HG02943 (cell line): ENCODE data around the gene NHLH1.
A peak's percentile ranks its signal among the peaks of the same experiment; 100 is the strongest.

ENCODE experiments used
- ATAC-seq: cut with Tn5 transposase; IDR thresholded peaks from one replicate; pipeline ENCODE4 v1.9.1; 2021; ENCODE audit warnings: mild to moderate bottlenecking, low read depth, moderate library complexity; ENCODE audit not compliant: unreplicated experiment

NHLH1 gene

DNA sequence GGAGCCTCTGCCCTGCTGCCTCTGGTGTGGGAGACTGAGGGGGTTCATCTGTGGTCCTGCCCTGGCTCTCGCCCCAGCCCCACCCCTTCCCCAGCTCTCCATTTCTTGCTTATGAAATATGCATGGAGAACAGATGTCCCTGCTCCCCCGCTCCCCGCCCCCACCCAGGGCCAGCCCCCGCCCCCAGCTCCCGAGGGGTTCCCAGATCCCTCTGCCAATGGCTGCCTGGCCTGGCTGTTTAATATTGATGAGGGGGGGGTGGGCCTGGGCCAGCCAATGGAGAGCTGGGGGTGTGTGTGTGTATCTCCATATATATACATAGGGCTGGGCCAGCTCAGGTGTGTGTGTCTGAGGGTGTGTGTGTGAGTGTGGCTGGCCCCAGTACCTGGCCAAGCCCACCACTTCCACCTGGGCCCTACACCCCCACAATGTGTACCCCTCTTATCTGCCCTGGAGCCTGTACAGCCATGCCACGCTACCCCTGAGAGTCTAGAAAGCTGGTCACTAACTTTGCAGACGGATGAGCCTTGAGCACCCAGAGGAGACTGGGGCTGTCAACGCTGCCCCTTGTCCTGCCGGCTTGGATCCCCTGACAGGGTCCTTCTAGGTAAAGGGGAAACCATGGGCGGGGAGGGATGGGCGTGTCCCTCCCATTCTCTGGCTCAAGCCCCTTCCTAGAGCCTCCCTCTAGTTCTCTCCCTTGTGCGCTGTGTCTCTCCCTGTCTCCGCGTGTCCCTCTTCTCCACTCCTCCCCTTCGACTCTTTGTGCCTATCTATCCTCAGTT, at the start of gene NHLH1:
TSS of gene NHLH1 (plus strand) at position 341 of the 785 bp plus-strand sequence. CDS start 3,661 bp downstream, outside the sequence.
- ATAC-seq = no peak

- ATAC-seq = no peak
These were observed 44.0 kb upstream of the NHLH1 start for GRCh38 chr1:160322831-160323230.

DNA sequence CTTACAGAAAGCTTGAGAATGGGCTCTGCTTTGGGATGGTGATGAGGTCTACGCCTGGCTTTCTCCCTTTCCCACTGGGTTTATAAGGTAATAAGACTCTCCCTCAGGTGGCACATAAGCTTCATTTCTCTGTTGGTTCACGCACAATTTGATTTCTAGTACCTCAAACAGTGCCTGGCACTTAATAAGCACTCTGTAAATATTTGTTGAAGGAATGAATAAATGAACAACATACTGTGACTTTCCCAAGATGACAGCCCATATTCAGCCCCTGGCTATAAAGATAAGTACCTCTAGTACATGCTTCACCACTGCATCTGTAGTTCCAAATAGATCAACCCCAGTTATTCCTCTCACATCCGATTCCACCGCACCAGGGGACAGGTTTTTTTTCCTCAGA, 41.6 kb upstream of the NHLH1 start:
- no peak for ATAC-seq

GRCh38 chr1:160326418-160326817, 40.5 kb upstream of the NHLH1 start:
- no peak for ATAC-seq

- ATAC-seq = no peak
These were observed 38.7 kb upstream of the NHLH1 start for GRCh38 chr1:160328184-160328583.

GRCh38 chr1:160330119-160330518, 36.8 kb upstream of the NHLH1 start:
- ATAC-seq = no peak

DNA sequence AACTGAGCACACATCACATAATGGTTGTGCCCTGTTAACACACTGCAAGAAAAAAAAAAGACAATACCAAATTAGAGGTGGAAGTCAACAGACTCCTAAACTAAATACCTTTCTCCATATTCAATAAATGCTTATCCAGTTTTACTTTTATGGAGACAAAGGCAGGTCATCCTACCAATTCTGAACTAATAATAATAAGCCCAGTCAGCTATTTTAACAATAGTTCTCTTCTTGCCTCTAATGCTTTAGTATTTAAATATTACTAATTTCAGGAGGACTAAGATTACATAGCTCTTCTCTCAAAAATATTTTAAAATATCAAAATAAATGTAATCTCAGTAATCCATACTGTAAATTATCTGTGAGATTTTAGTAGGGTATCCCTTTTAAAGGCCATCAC, 34.4 kb upstream of the NHLH1 start:
- ATAC-seq = no peak

GRCh38 chr1:160338580-160338979, 28.3 kb upstream of the NHLH1 start:
- ATAC-seq = no peak

GRCh38 chr1:160340146-160340545, 26.7 kb upstream of the NHLH1 start:
- no peak for ATAC-seq

DNA sequence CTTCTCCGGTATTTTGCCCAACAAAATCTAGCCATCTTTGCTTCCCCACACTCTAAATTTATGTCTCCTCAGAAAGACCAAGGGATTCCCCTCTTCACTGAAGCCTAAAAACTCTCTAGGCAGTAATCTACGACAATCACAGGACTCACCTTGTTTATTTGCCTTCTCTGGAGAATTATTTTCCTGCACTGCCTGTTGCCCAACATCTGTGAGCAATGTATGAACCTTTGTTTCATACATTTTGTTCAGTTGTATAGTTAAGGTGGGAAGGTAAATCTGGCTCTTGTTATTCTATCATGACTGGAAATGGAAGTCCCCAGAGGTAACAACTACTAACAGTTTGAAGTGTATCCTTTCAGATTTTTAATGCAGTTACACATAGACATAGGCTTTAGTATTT, 26.0 kb upstream of the NHLH1 start:
- ATAC-seq = no peak

DNA sequence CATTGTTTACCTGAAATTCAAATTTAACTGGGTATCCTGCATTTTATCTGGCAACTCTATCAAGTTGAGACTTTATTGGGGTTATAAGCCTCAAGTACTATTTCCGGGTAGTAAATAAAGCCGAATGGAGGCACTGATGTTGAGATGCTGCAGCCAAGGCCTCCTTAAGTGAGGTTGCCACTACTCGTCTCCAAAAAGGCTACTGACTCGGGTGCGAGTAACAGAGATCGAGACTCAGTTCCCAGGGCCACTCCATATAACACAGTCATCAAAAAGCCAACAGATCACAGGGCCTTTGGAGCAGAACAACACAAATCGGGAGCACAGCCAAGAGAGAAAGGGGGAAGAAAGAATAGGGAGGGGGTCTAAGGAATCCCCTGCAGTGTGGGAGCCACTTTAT, 24.3 kb upstream of the NHLH1 start:
- no peak for ATAC-seq

GRCh38 chr1:160342953-160343869, 23.7 kb upstream of the NHLH1 start, which contains the start of the genes COPA and NCSTN:
Gene COPA, minus strand, starts transcription at chr1:160343250. Its CDS starts 80 bp downstream, at chr1:160343170.
Gene NCSTN, plus strand, starts transcription at chr1:160343383. Its CDS starts 14 bp downstream, at chr1:160343397.
- peak; percentile 85 for ATAC-seq

- ATAC-seq = no peak
These were observed 22.6 kb upstream of the NHLH1 start for GRCh38 chr1:160344241-160344640.

- no peak for ATAC-seq
These were observed 21.9 kb upstream of the NHLH1 start for GRCh38 chr1:160344936-160345335.

DNA sequence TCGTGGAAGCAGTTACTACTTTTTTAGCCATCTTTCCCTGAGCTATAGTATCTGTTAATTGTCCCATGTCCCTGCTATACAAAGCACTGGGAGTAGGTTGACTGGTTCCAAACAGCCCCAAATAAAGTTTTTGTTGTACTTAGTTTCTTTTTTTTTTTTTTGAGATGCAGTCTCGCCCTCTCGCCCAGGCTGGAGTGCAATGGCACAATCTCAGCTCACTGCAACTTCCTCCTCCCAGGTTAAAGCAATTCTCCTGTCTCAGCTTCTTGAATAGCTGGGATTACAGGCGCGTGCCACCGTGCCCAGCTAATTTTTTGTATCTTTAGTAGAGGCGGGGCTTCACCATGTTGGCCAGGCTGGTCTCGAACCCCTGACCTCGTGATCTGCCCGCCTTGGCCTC, 20.4 kb upstream of the NHLH1 start:
- ATAC-seq = no peak

DNA sequence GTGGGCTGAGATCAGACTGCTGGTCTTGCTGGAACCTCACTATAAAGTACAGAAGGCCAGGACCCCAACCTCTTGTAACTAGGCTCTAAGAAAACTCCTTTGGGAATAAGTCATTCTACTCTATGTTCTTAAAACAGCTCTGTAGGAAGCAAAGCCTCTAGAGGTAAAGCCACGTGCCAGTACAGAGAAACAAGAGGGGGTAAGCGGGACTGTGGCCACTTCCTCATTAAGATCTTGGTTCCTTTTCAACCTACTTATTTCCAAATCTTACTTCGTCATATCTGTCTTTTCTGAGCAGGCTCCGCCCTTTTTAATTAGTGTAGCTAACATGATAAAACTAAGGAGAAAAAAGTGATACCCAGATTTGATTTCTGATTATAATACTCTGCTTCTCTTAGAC, 19.9 kb upstream of the NHLH1 start:
- ATAC-seq = no peak

- ATAC-seq = no peak
These were observed 15.2 kb upstream of the NHLH1 start for GRCh38 chr1:160351629-160352028.

GRCh38 chr1:160352555-160352954, 14.3 kb upstream of the NHLH1 start:
- no peak for ATAC-seq

DNA sequence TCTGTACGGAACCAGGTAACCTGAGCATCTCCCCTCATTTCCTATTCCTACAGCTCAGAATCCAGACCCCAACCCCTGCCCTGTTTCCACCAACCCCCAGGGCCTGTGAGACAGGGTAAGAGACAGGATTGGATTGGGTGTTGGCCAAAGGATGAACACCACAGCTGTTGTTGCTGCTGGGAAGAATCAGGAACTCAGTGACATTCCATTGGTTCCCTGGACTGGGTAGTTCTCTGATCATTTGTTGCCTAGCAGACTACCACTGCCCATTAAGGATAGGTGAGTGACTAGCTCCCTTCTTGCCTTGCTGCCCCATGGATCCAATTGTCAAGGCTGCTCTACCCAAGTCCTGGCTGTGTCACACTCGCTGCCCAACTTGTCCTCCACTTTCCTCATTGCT, 13.6 kb upstream of the NHLH1 start:
- ATAC-seq = no peak

- ATAC-seq = no peak
These were observed 12.4 kb upstream of the NHLH1 start for GRCh38 chr1:160354388-160354985.
